Hepatocyte (in vitro differentiated cells): Measurements from ENCODE around the gene RELCH. TPM values are rescaled to one million over a fixed set of nuclear protein-coding genes. Genes with fewer than 3 reads are reported as not detected.

Experiments
- DNase-seq: peaks from one replicate; pipeline ENCODE4 v3.0.0-alpha.2; 2016; ENCODE audit warnings: low spot score
- H2AFZ ChIP-seq: fragments of 200-600 bp; sonication (generic); 2 replicates; pipeline ENCODE4 v1.6.0; 2016; ENCODE audit warnings: antibody characterized with exemption, mild to moderate bottlenecking
- H3K27ac ChIP-seq: fragments of 200-600 bp; sonication (generic); 2 replicates; pipeline ENCODE4 v1.5.1; 2016; ENCODE audit warnings: mild to moderate bottlenecking
- H3K27me3 ChIP-seq: fragments of 200-600 bp; sonication (generic); 2 replicates; pipeline ENCODE4 v1.6.1; 2016
- H3K36me3 ChIP-seq: fragments of 200-600 bp; sonication (generic); replicated peaks from 2 replicates; pipeline ENCODE4 v1.5.1; 2016; ENCODE audit warnings: low read depth; ENCODE audit not compliant: insufficient read depth
- H3K4me1 ChIP-seq: fragments of 200-600 bp; sonication (generic); 2 replicates; pipeline ENCODE4 v1.5.1; 2016; ENCODE audit warnings: mild to moderate bottlenecking, moderate library complexity; ENCODE audit not compliant: insufficient read depth
- H3K4me2 ChIP-seq: fragments of 200-600 bp; sonication (generic); 2 replicates; pipeline ENCODE4 v1.6.0; 2016
- H3K4me3 ChIP-seq: fragments of 200-600 bp; sonication (generic); 2 replicates; pipeline ENCODE4 v1.5.1; 2016; ENCODE audit warnings: mild to moderate bottlenecking
- H3K79me2 ChIP-seq: fragments of 200-600 bp; sonication (generic); 2 replicates; pipeline ENCODE4 v1.6.0; 2017; ENCODE audit warnings: mild to moderate bottlenecking
- H3K9me2 ChIP-seq: fragments of 200-600 bp; sonication (generic); replicated peaks from 2 replicates; pipeline ENCODE4 v1.6.0; 2017; ENCODE audit warnings: mild to moderate bottlenecking; ENCODE audit not compliant: insufficient read depth
- H3K9me3 ChIP-seq: fragments of 200-600 bp; sonication (generic); 2 replicates; pipeline ENCODE4 v1.5.1; 2016; ENCODE audit warnings: low read depth, mild to moderate bottlenecking
- H4K20me1 ChIP-seq: fragments of 200-600 bp; sonication (generic); 2 replicates; pipeline ENCODE4 v1.6.0; 2016; ENCODE audit warnings: mild to moderate bottlenecking; ENCODE audit not compliant: insufficient read depth, poor library complexity, severe bottlenecking
- EZH2 ChIP-seq: fragments of 200-600 bp; sonication (generic); IDR thresholded peaks from 2 replicates; pipeline ENCODE4 v1.6.1; 2016; ENCODE audit warnings: antibody characterized with exemption, mild to moderate bottlenecking, borderline replicate concordance
- EZH2phosphoT487 ChIP-seq: fragments of 200-600 bp; sonication (generic); IDR thresholded peaks from one replicate; pipeline ENCODE4 v1.6.1; 2018; ENCODE audit warnings: antibody characterized with exemption, mild to moderate bottlenecking, low read depth, moderate library complexity; ENCODE audit not compliant: unreplicated experiment, severe bottlenecking
- WGBS: methylation state at CpG from one replicate; pipeline ENCODE4 v1.1.6; 2016; ENCODE audit warnings: low lambda C conversion rate; ENCODE audit errors: missing lambda C conversion rate; 5-methylcytosine and 5-hydroxymethylcytosine counted together
- polyA plus RNA-seq: library from polyadenylated mRNA; unstranded; fragments of >200 nt; fragmentation: Nextera tagmentation; extraction: Ambion mirVana; gene quantifications from 2 replicates; pipeline ENCODE4 v1.2.1, GENCODE V29; 2016
- total RNA-seq: library from RNA; depleted of rRNA; stranded (reverse); fragments of >200 nt; gene quantifications from 2 replicates; pipeline ENCODE4 v1.2.3, GENCODE V29; 2014
- TF ChIP-seq, protein P1 (sequence below): fragments of 200-600 bp; sonication (generic); IDR thresholded peaks from 2 replicates; pipeline ENCODE4 v1.5.1; 2016; ENCODE audit warnings: antibody characterized with exemption, mild to moderate bottlenecking; ENCODE audit not compliant: poor library complexity

Gene RELCH
- total and polyA plus RNA-seq, 2 experiments from 2014 or later: 8.3 to 45.8 TPM

DNA sequence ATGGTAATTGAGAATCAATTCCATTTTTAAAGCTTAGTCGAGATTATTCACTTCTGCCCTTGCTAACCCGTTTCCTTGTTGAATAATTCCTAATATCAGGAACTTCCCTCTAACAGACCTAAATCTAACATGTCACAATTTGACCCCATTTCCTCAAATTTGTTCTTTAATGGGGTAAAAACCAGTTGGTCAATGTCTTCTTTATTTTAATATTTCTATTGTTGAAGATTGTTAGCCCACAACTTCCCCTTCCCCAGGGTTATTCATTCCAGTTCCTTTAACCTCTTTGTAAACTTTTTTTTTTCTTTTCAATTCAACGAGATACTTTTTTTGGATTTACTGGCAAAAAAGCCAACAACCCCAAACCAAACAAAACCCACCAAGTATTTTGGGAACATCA, 145.4 kb downstream of the RELCH start:
- no peak overlapping the region for H3K4me3 ChIP-seq
- TF ChIP-seq EZH2phosphoT487 (no peak), EZH2 (no peak)
- TF ChIP-seq, protein P1, sequence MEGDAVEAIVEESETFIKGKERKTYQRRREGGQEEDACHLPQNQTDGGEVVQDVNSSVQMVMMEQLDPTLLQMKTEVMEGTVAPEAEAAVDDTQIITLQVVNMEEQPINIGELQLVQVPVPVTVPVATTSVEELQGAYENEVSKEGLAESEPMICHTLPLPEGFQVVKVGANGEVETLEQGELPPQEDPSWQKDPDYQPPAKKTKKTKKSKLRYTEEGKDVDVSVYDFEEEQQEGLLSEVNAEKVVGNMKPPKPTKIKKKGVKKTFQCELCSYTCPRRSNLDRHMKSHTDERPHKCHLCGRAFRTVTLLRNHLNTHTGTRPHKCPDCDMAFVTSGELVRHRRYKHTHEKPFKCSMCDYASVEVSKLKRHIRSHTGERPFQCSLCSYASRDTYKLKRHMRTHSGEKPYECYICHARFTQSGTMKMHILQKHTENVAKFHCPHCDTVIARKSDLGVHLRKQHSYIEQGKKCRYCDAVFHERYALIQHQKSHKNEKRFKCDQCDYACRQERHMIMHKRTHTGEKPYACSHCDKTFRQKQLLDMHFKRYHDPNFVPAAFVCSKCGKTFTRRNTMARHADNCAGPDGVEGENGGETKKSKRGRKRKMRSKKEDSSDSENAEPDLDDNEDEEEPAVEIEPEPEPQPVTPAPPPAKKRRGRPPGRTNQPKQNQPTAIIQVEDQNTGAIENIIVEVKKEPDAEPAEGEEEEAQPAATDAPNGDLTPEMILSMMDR: no peak
- H2AFZ ChIP-seq: no peak overlapping the region
- 85% methylated on average over 3 of the region's 3 CpGs for WGBS
- H4K20me1 ChIP-seq: no peaks in the 10 kb centered on the region
- no peak overlapping the region for H3K27ac ChIP-seq
- no peaks in the 10 kb centered on the region for H3K36me3 ChIP-seq
- no peak overlapping the region for H3K4me2 ChIP-seq
- no peaks in the 10 kb centered on the region for H3K9me2 ChIP-seq
- H3K79me2 ChIP-seq: no peaks in the 10 kb centered on the region
- no peaks in the 10 kb centered on the region for H3K9me3 ChIP-seq
- H3K27me3 ChIP-seq: peaks cover 16% of the 10 kb centered on the region
- H3K4me1 ChIP-seq: peaks cover 28% of the 10 kb centered on the region
- DNase-seq: no peak

DNA sequence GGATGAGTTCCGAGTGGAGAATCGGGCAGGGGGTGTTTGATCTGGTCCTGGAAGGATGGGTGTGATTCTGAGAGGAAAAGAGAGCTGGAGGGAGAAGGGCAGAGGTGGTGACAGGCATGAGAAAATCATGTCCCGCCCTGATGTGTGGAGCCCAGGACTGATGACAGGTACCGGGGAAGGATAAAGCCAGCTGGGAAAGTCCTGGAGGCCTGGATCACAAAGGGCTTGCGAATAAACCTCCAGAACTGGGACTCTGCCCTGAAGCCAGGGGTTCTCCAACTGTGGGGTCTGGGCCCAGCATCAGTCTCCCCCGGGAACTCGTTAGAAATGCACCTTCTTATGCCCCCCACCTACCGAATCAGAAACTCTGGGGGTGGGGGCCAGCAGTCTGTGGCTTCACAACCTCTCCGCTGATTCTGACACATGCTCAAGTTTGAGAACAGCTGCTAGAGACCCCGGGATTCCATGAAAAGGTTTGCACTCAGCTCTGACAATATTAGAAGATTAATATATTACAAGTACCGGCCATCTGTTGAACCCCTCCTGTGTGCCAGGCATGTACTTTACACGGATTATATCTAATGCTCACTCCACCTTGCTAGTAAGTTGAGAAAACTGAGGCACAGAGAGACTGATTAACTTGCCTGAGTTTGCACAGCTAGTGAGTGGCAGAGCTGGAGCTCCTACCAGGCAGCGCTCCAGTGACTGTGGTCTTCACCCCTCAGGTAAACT, 146.1 kb downstream of the RELCH start:
- Histone ChIP-seq H3K4me2 (no peak overlapping the region), H3K9me2 (no peaks in the 10 kb centered on the region), H2AFZ (no peak overlapping the region), H3K4me1 (peaks cover 27% of the 10 kb centered on the region), H3K36me3 (no peaks in the 10 kb centered on the region), H3K79me2 (no peaks in the 10 kb centered on the region), H3K9me3 (no peaks in the 10 kb centered on the region), H3K4me3 (no peak overlapping the region), H4K20me1 (no peaks in the 10 kb centered on the region), H3K27me3 (peaks cover 9% of the 10 kb centered on the region), H3K27ac (no peak overlapping the region)
- TF ChIP-seq, protein P1: no peak
- TF ChIP-seq EZH2: no peak
- TF ChIP-seq EZH2phosphoT487: no peak
- DNase-seq: no peak
- 90% methylated on average over 13 of the region's 13 CpGs for WGBS

DNA sequence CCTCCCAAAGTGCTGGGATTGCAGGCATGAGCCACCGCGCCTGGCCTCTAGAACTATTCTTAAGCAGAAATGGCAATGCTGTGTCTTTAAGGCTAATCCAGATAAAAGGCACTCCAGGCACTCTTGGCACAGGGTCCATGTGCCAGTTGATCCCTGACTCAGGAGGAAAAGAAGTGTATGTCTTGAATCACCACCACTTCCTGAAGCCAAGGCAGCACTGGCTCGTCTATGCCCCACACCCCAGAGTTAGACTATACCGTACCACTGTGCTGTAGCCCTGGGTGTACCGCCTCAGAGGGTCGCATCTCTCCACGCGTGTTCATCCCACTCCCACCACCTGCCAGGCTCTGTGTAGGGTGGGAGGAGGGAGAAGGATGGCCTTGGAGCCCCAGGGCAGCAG, 147.1 kb downstream of the RELCH start:
- H4K20me1 ChIP-seq: no peaks in the 10 kb centered on the region
- peaks cover 5% of the 10 kb centered on the region for H3K27me3 ChIP-seq
- no peaks in the 10 kb centered on the region for H3K9me2 ChIP-seq
- no peak overlapping the region for H2AFZ ChIP-seq
- H3K9me3 ChIP-seq: no peaks in the 10 kb centered on the region
- DNase-seq: no peak
- no peaks in the 10 kb centered on the region for H3K36me3 ChIP-seq
- TF ChIP-seq EZH2phosphoT487 (no peak), EZH2 (no peak)
- TF ChIP-seq, protein P1: no peak
- WGBS: 94% methylated on average over 8 of the region's 8 CpGs
- peaks cover 17% of the 10 kb centered on the region for H3K4me1 ChIP-seq
- no peaks in the 10 kb centered on the region for H3K79me2 ChIP-seq
- H3K4me3 ChIP-seq: no peak overlapping the region
- H3K4me2 ChIP-seq: no peak overlapping the region
- no peak overlapping the region for H3K27ac ChIP-seq
